Mesenteric fat pad (tissue), 1 donor: Measurements from ENCODE around the gene DGKZ. TPM values are rescaled to one million over a fixed set of nuclear protein-coding genes. Genes with fewer than 3 reads are reported as not detected.
"Not testable (repeated sequence)": the region's sequence is repeated elsewhere in the genome, so short reads cannot be mapped to it uniquely, and the experiment has no call there.

Experiments
- DNase-seq: peaks from one replicate; pipeline ENCODE4 v3.0.0-alpha.2; 2020; ENCODE audit warnings: low spot score
- total RNA-seq: library from RNA; stranded (reverse); fragmentation: NEBNext Ultra II Directional; extraction: Animal tissue kit (Norgen Biotek cat#: 25700); gene quantifications from one replicate; pipeline ENCODE4 v1.2.1, GENCODE V29; 2021
- donor health status: DM: yes; HTN: yes; CAD: no.

The DGKZ gene
- total RNA-seq, 1 donor from 2014 or later, result 54.3 TPM

DNA sequence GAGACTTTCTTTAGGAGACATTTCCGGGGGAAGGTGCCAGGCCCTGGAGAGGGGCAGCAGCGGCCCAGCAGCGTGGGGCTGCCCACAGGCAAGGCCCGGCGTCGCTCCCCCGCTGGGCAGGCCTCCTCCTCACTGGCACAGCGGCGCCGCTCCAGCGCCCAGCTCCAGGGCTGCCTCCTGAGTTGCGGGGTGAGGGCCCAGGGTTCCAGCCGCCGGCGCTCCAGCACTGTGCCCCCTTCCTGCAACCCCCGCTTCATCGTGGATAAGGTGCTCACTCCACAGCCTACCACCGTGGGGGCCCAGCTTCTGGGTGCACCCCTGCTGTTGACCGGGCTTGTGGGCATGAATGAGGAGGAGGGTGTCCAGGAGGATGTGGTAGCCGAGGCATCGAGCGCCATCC lies 19.0 kb downstream of the DGKZ start:
- DNase-seq, result no peak

- DNase-seq, result no peak
These were observed 19.4 kb downstream of the DGKZ start for GRCh38 chr11:46366661-46367161.

DNA sequence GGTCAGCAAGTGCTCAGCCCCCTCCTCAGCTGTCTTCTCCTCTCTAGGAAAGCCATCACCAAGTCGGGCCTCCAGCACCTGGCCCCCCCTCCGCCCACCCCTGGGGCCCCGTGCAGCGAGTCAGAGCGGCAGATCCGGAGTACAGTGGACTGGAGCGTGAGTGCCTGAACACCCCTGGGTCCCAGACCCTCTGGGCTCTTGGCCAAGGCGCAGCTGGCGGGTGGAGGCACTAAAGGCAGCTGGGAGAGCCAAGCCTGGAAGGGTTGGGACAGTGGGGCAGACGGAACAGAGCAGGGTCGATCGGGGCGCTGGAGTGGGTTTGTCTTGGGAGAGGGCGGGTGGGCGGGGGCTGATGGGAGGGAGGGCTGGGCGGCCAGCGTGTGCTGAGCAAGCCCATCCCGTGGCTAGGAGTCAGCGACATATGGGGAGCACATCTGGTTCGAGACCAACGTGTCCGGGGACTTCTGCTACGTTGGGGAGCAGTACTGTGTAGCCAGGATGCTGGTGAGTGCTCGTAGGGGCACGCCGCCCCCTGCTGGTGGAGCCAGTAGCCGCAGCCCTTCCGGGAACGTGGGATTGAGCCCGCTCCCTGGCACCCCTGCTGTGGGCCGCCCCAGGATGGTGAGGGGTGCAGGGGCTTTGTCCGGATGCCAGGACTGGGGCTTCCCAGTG lies 20.1 kb downstream of the DGKZ start:
- no peak for DNase-seq

GRCh38 chr11:46367916-46368267 lies 20.6 kb downstream of the DGKZ start:
- no peak for DNase-seq

DNA sequence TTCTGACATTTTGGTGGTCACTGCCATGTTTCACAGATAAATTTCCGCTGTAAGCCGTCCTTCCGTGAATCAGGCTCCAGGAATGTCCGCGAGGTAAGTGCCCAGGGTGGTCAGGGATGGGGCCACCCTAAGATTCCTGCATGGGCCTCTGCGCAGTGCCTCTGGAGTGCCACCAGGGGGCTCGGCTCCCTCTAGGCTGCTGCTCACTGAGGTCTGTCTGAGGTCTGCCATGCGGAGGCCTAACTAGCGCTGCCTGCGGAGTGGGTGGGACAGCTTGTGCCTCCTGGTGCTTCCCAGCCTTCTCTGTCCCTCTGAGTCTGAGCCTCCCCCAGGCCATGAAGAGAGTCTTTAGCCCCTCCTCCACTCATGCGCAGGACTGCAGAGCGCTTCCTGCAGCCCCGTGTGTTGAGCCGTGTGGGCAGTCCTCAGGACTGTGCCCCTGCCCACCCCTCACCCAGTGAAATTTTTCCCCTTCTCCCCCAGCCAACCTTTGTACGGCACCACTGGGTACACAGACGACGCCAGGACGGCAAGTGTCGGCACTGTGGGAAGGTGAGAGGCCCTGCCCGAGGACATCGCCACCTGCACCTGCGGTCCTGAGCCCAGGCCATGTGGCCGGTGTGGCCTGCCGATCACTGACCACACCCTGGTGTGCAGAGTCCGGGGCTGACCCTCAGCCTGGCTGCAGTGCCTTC lies 22.3 kb downstream of the DGKZ start:
- DNase-seq, result no peak

DNA sequence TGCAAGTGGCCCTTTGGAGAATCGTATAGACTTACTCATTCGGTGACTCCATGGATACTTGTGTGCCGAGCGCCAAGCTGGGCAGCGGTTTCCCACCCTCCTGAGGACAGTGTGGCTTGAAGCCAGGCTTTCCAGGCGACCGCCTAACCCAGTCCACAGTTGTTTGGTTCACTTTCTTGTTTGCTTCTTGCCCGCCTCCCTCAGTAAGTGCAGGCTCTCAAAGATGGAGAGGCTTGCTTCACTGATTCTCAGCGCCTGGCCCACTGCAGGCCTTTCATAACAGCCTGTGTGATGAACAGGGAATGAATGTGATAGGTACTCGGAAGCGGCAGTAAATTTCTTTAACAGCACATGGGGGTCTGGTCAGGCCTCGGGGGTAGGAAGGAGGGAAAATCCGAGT lies 23.0 kb downstream of the DGKZ start:
- no peak for DNase-seq

- DNase-seq, result not testable (repeated sequence)
These were observed 24.0 kb downstream of the DGKZ start for GRCh38 chr11:46371262-46371661.

- no peak for DNase-seq
These were observed 24.8 kb downstream of the DGKZ start for GRCh38 chr11:46372086-46372485.

DNA sequence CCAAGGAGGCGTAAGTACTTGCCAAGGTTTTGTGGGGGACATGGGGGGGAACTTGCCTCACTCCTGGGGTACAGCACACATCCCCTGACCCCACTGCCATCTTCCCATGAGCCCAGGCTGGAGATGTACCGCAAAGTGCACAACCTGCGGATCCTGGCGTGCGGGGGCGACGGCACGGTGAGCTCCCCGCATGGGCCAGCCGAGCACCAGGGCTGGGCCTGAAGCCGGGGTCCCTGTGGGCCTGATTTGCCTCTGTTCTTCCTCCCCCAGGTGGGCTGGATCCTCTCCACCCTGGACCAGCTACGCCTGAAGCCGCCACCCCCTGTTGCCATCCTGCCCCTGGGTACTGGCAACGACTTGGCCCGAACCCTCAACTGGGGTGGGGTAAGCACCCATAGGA lies 25.2 kb downstream of the DGKZ start:
- not testable (repeated sequence) for DNase-seq

DNA sequence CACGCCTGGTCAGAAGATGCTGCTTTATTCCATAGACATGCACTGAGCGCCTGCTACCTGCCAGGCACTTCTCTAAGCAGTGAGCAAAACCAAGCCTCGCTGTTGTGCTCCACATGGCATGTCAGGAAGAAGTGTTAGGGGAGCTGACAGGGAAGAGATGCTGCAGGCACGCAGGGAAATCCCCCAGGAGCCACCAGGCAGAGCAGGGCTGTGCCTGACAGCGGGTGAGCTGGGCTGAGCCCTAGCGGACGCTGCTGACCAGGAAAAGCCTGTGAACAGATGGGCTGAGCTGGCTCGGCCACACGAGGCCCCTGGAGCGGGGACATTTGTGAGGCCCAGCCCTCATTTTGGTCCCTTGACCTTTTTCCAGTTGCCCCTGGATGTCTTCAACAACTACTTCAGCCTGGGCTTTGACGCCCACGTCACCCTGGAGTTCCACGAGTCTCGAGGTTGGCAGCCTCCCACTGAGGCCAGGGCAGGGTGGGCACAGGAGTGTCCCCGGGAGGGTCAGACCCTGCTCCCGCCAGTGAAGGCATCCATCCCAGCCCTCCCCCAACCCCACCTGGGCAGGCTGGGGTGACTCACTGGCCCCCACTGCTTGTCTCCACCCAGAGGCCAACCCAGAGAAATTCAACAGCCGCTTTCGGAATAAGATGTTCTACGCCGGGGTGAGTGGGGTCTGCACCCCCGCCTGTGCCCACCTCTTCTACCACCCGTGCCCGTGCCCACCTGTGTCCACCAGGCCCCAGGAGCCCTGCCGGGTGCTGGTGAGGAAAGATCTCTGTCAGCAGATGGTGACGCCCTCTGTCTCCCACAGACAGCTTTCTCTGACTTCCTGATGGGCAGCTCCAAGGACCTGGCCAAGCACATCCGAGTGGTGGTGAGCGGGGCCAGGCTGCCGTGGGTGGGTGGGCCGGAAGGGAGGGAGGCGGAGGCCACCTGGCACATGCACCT lies 26.8 kb downstream of the DGKZ start:
- DNase-seq, result no peak

GRCh38 chr11:46374815-46375214 lies 27.6 kb downstream of the DGKZ start:
- DNase-seq, result no peak

DNA sequence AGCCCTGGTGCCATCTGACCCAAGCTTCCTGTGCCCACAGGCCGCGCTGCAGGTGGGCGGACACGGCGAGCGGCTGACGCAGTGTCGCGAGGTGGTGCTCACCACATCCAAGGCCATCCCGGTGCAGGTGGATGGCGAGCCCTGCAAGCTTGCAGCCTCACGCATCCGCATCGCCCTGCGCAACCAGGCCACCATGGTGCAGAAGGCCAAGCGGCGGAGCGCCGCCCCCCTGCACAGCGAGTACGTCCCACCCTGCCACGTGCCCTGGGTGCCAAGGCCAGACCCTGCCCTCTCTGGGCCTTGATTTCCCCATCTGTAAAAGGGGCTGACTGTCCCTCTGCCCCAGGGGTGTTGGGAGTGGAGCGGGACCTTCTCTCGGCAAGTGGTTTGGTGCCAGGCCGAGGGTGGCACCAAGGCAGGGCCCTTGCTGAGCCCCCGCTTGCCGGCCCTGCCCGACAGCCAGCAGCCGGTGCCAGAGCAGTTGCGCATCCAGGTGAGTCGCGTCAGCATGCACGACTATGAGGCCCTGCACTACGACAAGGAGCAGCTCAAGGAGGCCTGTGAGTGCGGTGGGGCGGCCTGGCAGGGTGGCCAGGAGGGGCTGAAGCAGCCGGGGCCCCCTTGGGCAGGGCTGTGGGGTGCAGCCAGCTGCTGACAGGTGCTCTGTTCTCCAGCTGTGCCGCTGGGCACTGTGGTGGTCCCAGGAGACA lies 28.3 kb downstream of the DGKZ start:
- no peak for DNase-seq

DNA sequence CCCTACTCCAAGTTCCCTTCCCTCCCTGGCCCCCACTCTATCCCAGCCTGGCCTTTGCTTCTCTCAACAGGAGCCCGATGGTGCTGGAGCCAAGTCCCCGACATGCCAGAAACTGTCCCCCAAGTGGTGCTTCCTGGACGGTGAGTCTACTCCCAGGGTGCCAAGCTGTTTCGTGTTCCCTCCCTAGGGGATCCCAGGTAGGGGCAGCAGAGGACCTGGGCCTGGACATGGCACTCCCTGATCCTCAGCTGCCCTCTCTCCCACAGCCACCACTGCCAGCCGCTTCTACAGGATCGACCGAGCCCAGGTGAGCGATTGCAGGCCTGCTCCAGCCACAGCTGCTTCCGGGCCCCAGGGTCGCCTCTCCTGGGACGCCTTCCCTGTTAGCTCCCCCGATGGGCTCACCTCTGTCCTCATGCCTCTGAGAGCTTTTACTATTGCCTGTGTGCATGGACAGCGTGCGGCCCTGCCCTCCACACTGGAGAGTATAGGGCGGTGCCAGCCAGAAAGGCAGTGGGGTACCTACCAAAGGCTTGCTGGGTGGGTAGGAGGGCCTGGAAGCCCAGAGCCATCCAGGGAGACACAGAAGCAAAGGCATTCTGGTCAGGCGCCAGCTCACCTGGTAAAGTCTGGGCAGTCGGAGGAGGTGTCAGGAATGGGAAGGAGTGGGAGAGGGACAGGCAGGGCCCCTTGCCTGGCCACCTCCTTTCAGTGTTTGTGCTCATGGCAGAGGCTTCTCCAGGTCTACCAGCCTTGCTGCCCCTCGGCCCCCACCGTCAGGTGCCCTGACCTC lies 29.2 kb downstream of the DGKZ start:
- no peak for DNase-seq

- no peak for DNase-seq
These were observed 30.0 kb downstream of the DGKZ start for GRCh38 chr11:46377290-46377689.

DNA sequence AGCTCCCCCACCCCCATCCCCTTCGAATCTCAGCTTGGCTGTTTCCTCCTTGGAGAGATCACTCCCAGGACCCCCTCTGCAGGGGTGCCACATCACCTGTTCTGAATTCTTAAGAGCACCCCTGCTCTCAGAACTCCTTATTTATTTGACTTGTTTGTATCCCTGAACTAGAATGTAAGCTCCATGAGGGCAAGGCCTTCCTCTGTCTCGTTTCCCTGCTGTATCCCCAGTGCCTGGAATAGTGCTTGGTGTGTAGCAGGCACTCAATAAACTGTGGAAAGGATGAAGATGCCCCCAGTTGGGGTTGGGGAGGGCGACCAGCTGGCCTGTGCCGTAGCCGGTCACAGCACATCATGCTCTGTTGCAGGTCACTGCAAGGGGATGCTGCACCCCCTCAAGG lies 30.6 kb downstream of the DGKZ start:
- no peak for DNase-seq

DNA sequence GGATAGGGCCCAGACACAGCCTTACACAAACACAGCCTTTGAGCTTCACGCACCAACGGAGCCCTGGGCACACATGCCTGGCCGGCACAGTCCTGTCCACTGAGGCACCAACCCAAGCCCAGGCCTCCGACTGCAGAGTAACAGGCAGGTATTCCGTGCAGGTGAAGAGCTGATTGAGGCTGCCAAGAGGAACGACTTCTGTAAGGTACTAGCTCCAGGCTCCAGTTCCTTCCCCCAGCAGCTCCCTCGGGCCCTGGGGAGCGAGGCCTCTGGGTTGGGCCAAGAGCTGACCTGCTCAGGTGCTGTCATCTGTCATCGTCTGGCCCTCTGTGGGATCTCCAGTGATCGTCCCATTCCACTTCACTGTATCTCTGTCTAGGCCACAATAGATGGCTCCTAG lies 31.0 kb downstream of the DGKZ start:
- DNase-seq, result no peak

DNA sequence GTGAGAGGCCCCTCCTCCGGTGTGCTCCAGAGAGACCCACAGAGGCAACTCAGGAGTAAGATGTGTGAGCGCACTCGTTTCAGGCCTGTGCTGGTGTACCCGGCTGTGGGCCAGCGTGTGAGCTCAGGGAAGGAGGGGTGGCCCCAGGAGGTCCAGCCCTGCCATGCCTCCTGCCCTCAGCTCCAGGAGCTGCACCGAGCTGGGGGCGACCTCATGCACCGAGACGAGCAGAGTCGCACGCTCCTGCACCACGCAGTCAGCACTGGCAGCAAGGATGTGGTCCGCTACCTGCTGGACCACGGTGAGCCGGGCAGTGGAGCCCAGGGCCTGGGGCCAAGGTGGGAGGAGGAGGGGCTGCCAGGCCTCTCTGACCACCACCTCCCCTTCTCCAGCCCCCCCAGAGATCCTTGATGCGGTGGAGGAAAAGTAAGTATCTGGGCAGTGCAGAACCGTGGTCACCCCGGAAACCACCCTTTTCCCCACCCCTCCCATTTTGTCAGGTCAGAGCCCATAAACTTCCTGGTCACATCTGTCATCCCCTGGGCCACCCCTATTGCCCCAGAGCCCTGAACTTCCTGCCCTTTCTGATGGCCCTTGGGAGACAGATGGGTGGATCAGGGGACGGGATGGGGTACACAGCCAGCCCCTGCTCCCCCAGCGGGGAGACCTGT lies 31.7 kb downstream of the DGKZ start:
- DNase-seq, result no peak

GRCh38 chr11:46379482-46380293 lies 32.4 kb downstream of the DGKZ start:
- DNase-seq, result not testable (repeated sequence)
